Mucosa of rectum (tissue), 2 donors: ENCODE results near the gene DBR1.

Experiments
- H3K27ac ChIP-seq, 2 donors: one replicate each; pipeline ENCODE4 v1.7.0; 2013; ENCODE audit warnings: inconsistent platforms in 2 of 2, low read depth in 2 of 2, low read length in 2 of 2
- H3K27me3 ChIP-seq, 2 donors: one replicate each; pipeline ENCODE4 v1.7.0; 2013; ENCODE audit warnings: low read length in 2 of 2; ENCODE audit not compliant: control insufficient read depth in 2 of 2, insufficient read depth in 2 of 2
- H3K36me3 ChIP-seq, 2 donors: one replicate each; pipeline ENCODE4 v1.7.0; 2013; ENCODE audit warnings: low read length in 2 of 2; ENCODE audit not compliant: control insufficient read depth in 2 of 2, insufficient read depth in 2 of 2
- H3K4me1 ChIP-seq, 2 donors: one replicate each; pipeline ENCODE4 v1.7.0; 2013; ENCODE audit warnings: low read length in 2 of 2, mild to moderate bottlenecking in 1 of 2; ENCODE audit not compliant: control insufficient read depth in 2 of 2, insufficient read depth in 2 of 2
- H3K4me3 ChIP-seq, 2 donors: one replicate each; pipeline ENCODE4 v1.7.0; 2013; ENCODE audit warnings: low read length in 2 of 2
- H3K9ac ChIP-seq, 2 donors: one replicate each; pipeline ENCODE4 v1.7.0; 2013; ENCODE audit warnings: low read length in 2 of 2, low read depth in 1 of 2, mild to moderate bottlenecking in 1 of 2
- H3K9me3 ChIP-seq, 2 donors: one replicate each; pipeline ENCODE4 v1.7.0; 2013; ENCODE audit warnings: low read length in 2 of 2; ENCODE audit not compliant: control insufficient read depth in 2 of 2
- donor health status: healthy.
- donor health status: Normal muscosa, but diverticular disease.

DBR1 gene

GRCh38 chr3:138112362-138112761, 62.4 kb downstream of the DBR1 start:
- Histone ChIP-seq H3K36me3 (no peaks in the 10 kb centered on the region), H3K9ac (no peak overlapping the region), H3K4me1 (peaks cover 4% of the 10 kb centered on the region in 2 donors), H3K9me3 (no peaks in the 10 kb centered on the region), H3K27me3 (no peaks in the 10 kb centered on the region), H3K4me3 (no peak overlapping the region), H3K27ac (no peak overlapping the region)
